IPS-NIHi7 (cell line): ENCODE measurements around the gene WNT9B.
"Not testable (repeated sequence)": the region's sequence is repeated elsewhere in the genome, so short reads cannot be mapped to it uniquely, and the experiment has no call there.

Experiments used
- DNase-seq: peaks from one replicate; pipeline ENCODE4 v3.0.0; 2012; ENCODE audit warnings: mixed read lengths; ENCODE audit errors: extremely low spot score

The WNT9B gene

GRCh38 chr17:46821482-46822387, 29.6 kb upstream of the WNT9B start:
- DNase-seq = peak; percentile 63

GRCh38 chr17:46822388-46822921, 28.9 kb upstream of the WNT9B start:
- DNase-seq = peak; percentile 65

GRCh38 chr17:46823657-46824056, 27.7 kb upstream of the WNT9B start:
- DNase-seq = no peak

- DNase-seq = no peak
Observed at GRCh38 chr17:46826116-46826515, 25.3 kb upstream of the WNT9B start.

GRCh38 chr17:46827274-46827673, 24.1 kb upstream of the WNT9B start:
- no peak for DNase-seq

- DNase-seq = no peak
Observed at GRCh38 chr17:46831573-46832330, 19.6 kb upstream of the WNT9B start.

- peak; percentile 57 for DNase-seq
Observed at GRCh38 chr17:46832331-46832821, 19.0 kb upstream of the WNT9B start.

- DNase-seq = peak; percentile 32
Observed at GRCh38 chr17:46832945-46833839, 18.2 kb upstream of the WNT9B start.

- DNase-seq = no peak
Observed at GRCh38 chr17:46833840-46834208, 17.6 kb upstream of the WNT9B start.

GRCh38 chr17:46834846-46835245, 16.5 kb upstream of the WNT9B start:
- DNase-seq = no peak

- DNase-seq = no peak
Observed at GRCh38 chr17:46836500-46836899, 14.9 kb upstream of the WNT9B start.

- DNase-seq = no peak
Observed at GRCh38 chr17:46837521-46837920, 13.9 kb upstream of the WNT9B start.

GRCh38 chr17:46839211-46839610, 12.2 kb upstream of the WNT9B start:
- DNase-seq = no peak

GRCh38 chr17:46840596-46840995, 10.8 kb upstream of the WNT9B start:
- DNase-seq = not testable (repeated sequence)

GRCh38 chr17:46841561-46842379, 9.6 kb upstream of the WNT9B start:
- peak; percentile 90 for DNase-seq

GRCh38 chr17:46842835-46843234, 8.5 kb upstream of the WNT9B start:
- DNase-seq = no peak

- no peak for DNase-seq
Observed at GRCh38 chr17:46847204-46848191, 3.9 kb upstream of the WNT9B start.

- DNase-seq = no peak
Observed at GRCh38 chr17:46848534-46848933, 2.8 kb upstream of the WNT9B start.

GRCh38 chr17:46850688-46851028, 725 bp upstream of the WNT9B start:
- DNase-seq = no peak
